TTC549 (cell line): Measurements from ENCODE around the gene CDKAL1.

Experiments used
- FAIRE-seq: peaks from 2 replicates; lab custom pipeline; 2012; peaks lifted over from hg19 to GRCh38; lab: Jason Lieb, UNC

CDKAL1 gene

GRCh38 chr6:21149470-21149869 is 615.2 kb downstream of the CDKAL1 start:
- no peak for FAIRE-seq

DNA sequence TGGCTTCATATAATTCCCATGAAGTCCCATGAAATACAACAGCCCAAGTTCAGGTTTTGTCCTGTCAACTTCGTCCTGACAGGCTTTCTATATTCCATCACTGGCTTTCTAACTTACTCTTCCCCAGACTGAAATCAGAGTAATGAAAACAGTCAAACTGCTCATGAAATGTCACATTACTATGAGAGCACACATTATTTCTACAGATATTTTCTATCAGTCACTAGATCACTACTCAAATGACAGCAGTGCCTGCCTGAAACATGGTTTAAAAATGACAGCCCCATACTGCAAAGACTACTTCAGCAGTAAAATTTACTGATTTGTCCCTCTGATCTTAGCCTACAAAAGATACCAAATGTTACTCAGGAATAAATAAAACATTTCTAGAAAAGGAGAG is 616.4 kb downstream of the CDKAL1 start:
- no peak for FAIRE-seq

- no peak for FAIRE-seq
These were observed 616.9 kb downstream of the CDKAL1 start for GRCh38 chr6:21151119-21151518.

DNA sequence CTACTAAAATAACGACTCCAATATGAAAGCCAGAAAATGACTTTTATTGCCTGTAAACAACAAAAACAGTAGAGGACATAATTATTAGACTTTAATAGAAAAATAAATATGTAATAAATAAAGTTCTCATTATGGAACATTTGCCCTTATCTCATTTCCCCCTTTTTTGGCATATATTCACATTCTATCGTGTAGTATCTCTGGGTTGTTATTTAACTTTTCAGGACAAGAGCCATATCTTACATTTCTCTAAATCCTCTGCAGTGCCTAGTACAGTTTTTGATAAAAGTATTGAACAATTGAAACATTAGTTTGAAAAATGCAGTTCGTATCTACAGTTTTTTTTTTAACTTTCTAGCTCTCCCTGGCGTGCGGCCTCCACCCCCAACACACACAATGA is 617.3 kb downstream of the CDKAL1 start:
- no peak for FAIRE-seq

DNA sequence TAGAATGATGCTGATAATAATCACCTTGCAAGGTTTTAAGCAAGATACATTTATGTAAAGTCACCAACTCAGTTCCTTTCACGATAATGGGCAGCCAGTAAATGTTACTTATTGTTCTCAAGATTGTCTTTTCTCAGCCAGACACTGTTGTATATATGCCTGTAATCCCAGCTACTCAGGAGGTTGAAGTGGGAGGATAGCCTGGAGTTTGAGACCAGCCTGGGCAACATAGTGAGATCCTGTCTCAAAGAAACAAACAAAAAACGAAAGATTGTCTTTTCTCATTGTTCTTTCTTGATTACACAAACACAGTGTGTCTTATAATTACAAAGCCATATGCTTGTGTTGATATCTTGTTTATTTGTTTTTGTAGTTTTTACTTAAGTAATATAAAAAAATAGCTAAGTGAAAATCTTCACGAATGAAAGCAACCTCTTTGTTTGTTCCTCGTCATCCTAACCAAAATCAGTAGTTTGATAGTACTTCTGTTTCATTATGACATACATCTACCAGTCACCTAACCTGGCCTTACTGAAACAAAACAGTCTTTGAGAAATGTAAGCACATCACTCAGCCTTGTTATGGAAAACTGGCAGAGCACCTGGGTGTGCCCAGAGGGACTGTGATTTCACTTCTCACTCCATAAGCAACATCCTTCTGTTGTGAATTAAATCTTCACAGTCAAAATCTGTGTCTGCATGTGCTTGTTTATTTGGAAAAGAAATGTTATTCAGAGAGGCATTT is 623.1 kb downstream of the CDKAL1 start:
- FAIRE-seq = no peak

GRCh38 chr6:21158149-21158548 is 623.9 kb downstream of the CDKAL1 start:
- FAIRE-seq = no peak

GRCh38 chr6:21158873-21159272 is 624.6 kb downstream of the CDKAL1 start:
- FAIRE-seq = no peak

- no peak for FAIRE-seq
These were observed 625.2 kb downstream of the CDKAL1 start for GRCh38 chr6:21159465-21159864.

- FAIRE-seq = no peak
These were observed 627.5 kb downstream of the CDKAL1 start for GRCh38 chr6:21161707-21162106.

DNA sequence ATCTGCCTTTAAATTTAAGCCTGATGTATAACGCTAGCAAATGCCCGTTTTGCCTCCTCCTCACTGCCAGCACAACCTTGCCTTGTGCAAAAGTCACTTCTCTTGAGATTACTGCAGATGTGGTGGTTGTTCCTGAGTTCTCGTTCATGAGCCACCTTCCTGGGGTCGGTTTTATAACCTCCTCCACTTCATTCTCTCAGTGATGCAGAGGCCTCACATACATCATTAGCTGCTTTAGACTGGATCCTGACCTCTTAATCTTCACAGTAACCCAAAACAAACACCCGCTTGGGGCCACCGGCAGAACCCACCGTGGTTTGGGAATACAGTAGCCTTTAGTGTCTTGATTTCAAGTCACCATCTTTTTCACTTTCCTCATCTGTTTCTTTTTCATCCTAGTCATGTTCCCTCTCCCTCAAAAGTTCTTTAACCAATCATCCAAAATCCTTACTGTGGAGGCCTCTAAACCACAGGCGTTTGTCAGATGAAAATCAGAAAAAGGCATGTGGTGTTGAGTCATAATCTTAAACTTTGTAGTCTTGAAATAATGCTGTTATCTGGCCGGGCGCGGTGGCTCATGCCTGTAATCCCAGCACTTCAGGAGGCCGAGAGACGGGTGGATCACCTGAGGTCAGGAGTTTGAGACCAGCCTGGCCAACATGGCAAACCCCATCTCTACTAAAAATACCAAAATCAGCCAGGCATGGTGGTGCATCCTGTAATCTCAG is 629.0 kb downstream of the CDKAL1 start:
- FAIRE-seq = no peak

DNA sequence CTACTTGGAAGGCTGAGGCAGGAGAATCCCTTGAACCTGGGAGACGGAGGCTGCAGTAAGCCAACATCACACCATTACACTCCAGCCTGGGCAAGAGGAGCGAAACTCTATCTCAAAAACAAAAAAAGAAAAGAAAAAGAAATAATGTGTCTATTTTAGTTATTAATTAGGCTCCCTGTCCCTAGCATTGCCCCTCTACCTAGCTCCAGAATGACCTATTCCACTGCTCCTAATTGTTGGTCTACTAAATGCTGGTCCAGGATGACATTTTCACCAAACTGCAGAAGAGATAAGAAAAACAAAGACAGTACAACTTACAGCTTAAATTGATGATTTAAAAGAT is 629.6 kb downstream of the CDKAL1 start:
- FAIRE-seq = no peak

GRCh38 chr6:21164768-21165326 is 630.6 kb downstream of the CDKAL1 start:
- no peak for FAIRE-seq

GRCh38 chr6:21166754-21167153 is 632.5 kb downstream of the CDKAL1 start:
- no peak for FAIRE-seq

DNA sequence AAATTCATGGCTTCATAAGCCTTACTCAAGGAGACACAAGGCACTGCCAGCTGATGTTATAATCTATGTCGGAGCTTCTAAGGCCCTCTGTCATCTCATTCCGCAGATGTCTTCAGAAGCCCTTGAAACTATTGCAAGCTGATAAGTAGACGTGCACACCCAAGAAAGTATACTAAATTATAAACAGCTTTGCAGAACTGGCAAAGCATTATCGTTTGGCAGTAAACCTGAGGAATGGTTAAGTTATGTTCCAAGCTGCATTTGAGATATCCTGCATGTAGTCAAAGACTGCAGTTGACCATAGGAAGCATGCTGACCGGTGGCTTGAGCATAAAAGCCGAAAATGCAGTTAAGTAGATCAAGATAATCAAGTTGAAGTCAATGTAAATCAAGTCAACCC is 633.5 kb downstream of the CDKAL1 start:
- FAIRE-seq = no peak

DNA sequence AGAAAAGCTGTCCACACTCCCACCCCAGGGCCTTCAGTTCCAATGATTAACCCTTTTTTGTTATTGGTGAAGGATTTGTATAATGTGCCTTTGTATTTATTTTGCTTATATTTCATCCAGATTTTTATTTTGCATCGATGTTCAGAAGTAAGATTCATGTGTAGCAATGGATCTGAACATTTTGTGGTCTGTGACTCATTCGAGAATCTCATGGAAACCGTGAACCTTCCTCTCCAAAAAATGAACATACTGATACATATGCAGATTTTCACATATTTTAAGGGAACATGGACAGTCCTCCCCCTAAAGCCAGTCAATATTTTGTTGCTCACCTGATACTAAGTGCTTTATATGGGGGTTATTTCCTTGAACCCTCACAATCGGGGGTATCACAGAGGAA is 637.5 kb downstream of the CDKAL1 start:
- FAIRE-seq = no peak

DNA sequence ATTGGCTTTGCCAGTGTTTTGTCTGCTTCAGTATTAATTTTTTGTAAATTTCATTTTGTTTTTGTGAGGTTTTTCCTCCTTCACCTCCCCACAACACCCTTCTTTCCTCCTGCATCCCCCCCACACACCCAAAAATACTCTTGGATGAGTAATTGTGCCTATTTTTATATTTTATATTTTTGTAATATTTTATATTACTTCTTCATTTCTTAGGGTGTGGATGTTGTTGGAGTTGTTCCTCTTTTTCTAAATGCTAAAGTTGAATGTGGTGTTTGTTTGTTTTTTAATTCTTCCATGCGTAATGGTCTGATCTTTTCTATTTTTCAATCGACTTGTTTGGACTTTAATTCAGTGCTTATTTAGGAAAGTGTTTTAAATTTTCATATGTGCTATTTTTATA is 638.8 kb downstream of the CDKAL1 start:
- FAIRE-seq = no peak

- no peak for FAIRE-seq
These were observed 639.4 kb downstream of the CDKAL1 start for GRCh38 chr6:21173678-21174077.

DNA sequence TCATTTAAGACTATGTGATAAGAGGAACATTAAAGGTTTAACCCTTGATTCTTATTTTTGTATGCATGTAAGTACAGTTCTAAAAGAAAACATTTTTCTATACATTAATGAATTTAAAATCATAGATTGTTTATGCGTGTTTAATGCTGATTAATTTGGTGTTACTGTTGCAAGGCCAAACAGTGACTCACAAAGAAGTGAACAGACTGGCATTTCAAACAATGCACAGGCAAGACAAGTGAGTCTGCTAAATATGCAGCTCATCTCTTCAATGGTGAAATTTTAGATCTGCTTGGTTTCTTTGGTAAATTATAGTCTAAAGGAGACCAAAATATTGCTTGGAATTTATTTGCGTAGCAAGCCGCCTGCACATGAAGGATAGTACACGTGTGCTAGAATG is 641.9 kb downstream of the CDKAL1 start:
- FAIRE-seq = no peak

- no peak for FAIRE-seq
These were observed 645.9 kb downstream of the CDKAL1 start for GRCh38 chr6:21180155-21180554.

DNA sequence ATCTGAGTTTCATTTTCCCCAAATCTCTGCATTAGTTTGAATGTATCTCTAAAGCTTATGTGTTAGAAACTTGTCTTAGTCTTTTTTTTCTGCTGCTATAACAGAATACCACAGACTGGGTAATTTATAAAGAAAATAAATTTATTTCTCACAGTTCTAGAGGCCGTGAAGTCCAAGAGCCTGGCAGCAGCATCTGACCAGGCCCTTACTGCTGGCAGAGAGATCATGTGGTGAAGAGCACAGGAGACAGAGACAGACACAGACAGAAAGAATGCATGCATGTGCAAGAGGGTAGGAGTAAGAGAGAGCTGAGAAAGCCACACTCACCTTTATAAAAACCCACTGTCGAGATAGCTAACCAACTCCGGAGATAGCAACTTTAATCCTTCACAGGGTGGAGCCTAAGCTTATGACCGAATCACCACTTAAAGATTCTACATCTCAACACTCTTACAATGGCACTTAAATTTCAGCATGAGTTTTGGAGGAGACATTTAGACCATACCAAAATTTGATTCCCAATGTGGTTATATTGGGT is 646.6 kb downstream of the CDKAL1 start:
- FAIRE-seq = no peak

- FAIRE-seq = no peak
These were observed 647.6 kb downstream of the CDKAL1 start for GRCh38 chr6:21181866-21182265.

DNA sequence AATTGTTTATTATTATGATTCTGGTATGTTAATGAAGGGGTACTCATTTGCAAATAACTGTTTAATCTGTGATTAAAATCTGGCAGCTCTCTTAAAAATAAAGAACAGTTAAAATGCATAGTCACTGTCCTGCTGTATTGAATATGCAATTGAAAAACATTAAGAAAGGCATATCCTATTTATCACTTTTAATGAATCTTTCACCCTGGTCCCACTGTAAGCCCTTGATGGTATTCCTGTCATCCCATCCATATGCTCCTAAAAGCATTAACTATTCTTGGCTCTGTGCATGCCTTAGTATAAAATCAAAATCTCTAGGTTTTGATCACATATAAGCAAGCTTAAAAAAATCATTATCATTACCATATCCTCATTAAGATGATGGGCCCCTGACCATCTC is 648.3 kb downstream of the CDKAL1 start:
- no peak for FAIRE-seq

- no peak for FAIRE-seq
These were observed 651.7 kb downstream of the CDKAL1 start for GRCh38 chr6:21185861-21186478.
